T47D (cell line): ENCODE results near the gene NPIPA3.
"Not testable (repeated sequence)": the region's sequence is repeated elsewhere in the genome, so short reads cannot be mapped to it uniquely, and the experiment has no call there.

Source experiments
- DNase-seq, 2 experiments: peaks; one replicate each; pipeline versions ENCODE4 v3.0.0 to v3.0.0-alpha.2; 2011 to 2012; ENCODE audit warnings: low read depth in 1 of 2, low spot score in 1 of 2
- JUND ChIP-seq: IDR thresholded peaks from 2 replicates; pipeline ENCODE4 v1.6.1; 2012; ENCODE audit warnings: low read depth
- in situ Hi-C: cut with HindIII; loops from 2 replicates; pipeline ENCODE4 v1.10.0; 2016; ENCODE audit warnings: low sequenced_read_pairs, low pct_unique_long_range_greater_than_20kb

Gene NPIPA3

GRCh38 chr16:14703156-14704011 is at the start of gene NPIPA3:
NPIPA3 (plus strand) TSS chr16:14703411; CDS start chr16:14708944, 5,533 bp downstream.
- in situ Hi-C loops, DNase-seq: not testable (repeated sequence)

GRCh38 chr16:14658063-14658462 is 45.1 kb upstream of the NPIPA3 start:
- DNase-seq: peak in 1 of 2 experiments; percentile 46
- in situ Hi-C loops: no loop called here
- TF ChIP-seq JUND: no peak

- in situ Hi-C loops: no loop called here
- no peak for TF ChIP-seq JUND
- no peak for DNase-seq
Measured at GRCh38 chr16:14667347-14668266, 35.6 kb upstream of the NPIPA3 start.

- no peak for TF ChIP-seq JUND
- no peak for DNase-seq
- in situ Hi-C loops: no loop called here
Measured at GRCh38 chr16:14668556-14669223, 34.5 kb upstream of the NPIPA3 start.

- no peak for TF ChIP-seq JUND
- peak in 1 of 2 experiments; percentile 3 for DNase-seq
- in situ Hi-C loops: no loop called here
Measured at GRCh38 chr16:14669776-14670175, 33.4 kb upstream of the NPIPA3 start.

GRCh38 chr16:14672403-14672971 is 30.7 kb upstream of the NPIPA3 start:
- in situ Hi-C loops: no loop called here
- DNase-seq: peak in 1 of 2 experiments; percentile 34
- TF ChIP-seq JUND: no peak

- in situ Hi-C loops: no loop called here
- no peak for TF ChIP-seq JUND
- no peak for DNase-seq
Measured at GRCh38 chr16:14676633-14677032, 26.6 kb upstream of the NPIPA3 start.

GRCh38 chr16:14677627-14678026 is 25.6 kb upstream of the NPIPA3 start:
- in situ Hi-C loops: no loop called here
- no peak for TF ChIP-seq JUND
- no peak for DNase-seq

- in situ Hi-C loops: no loop called here
- no peak for DNase-seq
- no peak for TF ChIP-seq JUND
Measured at GRCh38 chr16:14678748-14679497, 24.3 kb upstream of the NPIPA3 start.

GRCh38 chr16:14680396-14680795 is 22.8 kb upstream of the NPIPA3 start:
- DNase-seq, in situ Hi-C loops: not testable (repeated sequence)

GRCh38 chr16:14681115-14681514 is 22.1 kb upstream of the NPIPA3 start:
- in situ Hi-C loops: no loop called here
- no peak for TF ChIP-seq JUND
- no peak for DNase-seq
